GM18951 (cell line): ENCODE data around the gene FAM124A.

Source experiments
- POLR2A ChIP-seq: IDR thresholded peaks from 4 replicates; pipeline ENCODE4 v1.6.1; 2011; ENCODE audit warnings: mild to moderate bottlenecking; ENCODE audit not compliant: insufficient read length, insufficient read depth; ENCODE audit errors: extremely low read depth
- in situ Hi-C: fragments of 300-500 bp; cut with MboI; formaldehyde crosslinking; loops from one replicate; pipeline ENCODE4 v1.12.0; 2022; ENCODE audit warnings: low sequenced_read_pairs, mixed read lengths, inconsistent platforms; ENCODE audit not compliant: unreplicated experiment

Gene FAM124A

DNA sequence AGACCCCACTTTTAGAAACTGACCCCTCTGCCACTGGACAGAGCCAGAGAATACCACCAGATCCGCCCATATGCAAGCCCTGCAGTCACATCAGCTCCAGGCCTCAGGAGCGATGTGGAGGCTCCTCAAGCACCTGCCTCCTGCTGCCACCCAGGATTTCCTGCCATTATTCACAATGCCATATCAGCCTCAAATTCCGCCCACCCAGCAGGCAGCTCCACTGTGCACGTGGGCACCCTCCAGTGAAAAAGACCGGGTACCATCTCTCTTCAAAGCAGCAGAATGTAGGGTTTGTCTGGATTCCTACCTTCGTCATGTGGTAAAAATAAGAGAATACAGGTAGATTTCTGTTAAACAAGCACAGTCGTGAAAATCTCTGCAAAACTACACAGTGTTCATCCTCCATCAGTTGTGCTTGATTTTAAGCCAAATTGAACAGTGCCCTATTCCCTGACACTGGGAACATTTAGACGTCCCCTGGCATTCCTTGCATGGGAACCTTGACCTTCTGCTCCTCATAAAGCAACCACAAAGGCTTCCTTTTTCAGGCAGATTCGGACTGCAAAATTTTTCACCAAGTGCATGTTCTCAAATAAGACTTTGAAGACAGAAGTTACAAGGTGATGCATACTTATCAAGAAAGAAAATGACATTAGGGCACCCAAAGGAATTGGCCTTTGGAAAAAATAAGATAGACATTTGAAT, 56.4 kb downstream of the FAM124A start:
- no peak for TF ChIP-seq POLR2A
- in situ Hi-C loops: no loop called here

DNA sequence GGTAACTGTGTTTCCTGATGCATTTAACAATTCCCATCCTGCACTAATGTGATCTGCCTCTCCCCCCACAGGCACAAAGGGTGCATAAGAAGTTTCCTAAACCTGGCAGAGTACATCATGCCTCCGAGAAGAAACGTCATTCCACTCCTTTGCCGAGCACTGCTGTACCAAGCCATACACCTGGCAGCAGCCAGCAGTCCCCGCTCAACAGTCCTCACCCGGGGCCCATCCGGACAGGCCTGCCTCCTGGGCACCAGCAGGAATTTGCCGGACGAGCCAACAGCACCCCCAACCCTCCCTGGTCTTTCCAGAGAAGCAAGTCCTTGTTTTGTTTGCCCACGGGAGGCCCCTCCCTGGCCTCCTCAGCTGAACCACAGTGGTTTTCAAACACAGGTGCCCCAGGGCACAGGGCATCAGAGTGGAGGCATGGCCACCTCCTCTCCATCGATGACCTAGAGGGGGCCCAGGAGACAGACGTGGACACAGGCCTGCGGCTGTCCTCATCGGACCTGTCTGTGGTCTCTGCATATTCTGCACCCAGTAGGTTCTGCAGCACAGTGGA, 58.3 kb downstream of the FAM124A start:
- TF ChIP-seq POLR2A: no peak
- in situ Hi-C loops: loop anchor here (10.0 kb wide), 1 partner anchor 146 kb away; no protein-coding TSS in a partner anchor

DNA sequence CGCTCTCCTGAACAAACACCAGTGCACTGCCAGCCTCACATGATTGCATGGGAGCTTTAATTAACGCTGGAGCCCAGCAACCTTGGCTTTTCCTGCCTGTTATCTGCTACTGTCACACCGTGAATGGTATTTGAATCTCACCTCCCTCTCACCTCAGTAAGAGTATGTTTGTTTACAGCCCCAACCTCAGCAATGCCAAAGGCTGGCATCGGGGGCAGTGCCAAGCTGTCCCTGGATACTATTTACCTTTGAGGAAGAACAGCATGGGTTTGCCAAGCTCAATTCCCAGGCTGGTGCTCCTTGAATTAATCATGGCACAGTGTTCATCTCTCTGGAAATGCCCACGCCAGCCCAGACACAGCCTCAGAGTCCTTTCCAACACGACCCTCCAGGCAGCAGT, 60.1 kb downstream of the FAM124A start:
- in situ Hi-C loops: loop anchor here (10.0 kb wide), 1 partner anchor 148 kb away; no protein-coding TSS in a partner anchor
- no peak for TF ChIP-seq POLR2A

DNA sequence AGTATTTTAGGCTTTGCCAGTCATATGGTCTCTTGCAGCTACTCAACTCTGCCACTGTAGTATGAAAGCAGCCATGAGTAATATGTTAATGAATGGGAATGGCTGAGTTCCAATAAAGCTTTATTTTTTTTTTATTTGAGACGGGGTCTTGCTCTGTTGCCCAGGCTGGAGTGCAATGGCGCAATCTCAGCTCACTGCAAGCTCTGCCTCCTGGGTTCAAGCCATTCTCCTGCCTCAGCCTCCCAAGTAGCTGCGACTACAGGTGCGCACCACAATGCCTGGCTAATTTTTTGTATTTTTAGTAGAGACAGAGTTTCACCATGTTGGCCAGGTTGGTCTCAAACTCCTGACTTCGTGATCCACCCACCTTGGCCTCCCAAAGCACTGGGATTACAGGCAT, 60.7 kb downstream of the FAM124A start:
- in situ Hi-C loops: loop anchor here (10.0 kb wide), 1 partner anchor 148 kb away; no protein-coding TSS in a partner anchor

DNA sequence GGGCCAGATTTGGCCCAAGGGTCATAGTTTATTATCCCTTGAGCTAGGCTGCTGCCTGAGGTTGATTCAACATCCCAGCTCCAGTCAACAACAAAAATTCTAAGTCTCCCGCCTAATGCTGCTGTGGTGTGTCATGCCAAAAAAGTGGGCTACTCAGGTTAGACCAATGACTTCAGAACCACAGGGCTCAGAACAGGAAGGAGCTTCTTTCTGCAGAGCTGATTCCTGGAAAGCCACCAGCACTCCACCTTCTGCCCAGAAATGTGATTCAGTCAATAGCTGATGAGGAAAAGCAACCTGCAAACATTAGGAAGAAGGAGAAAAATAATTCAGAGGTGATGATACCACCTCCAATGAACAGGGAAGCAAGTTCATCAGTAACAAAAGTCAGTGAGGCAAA, 61.2 kb downstream of the FAM124A start:
- TF ChIP-seq POLR2A: no peak
- in situ Hi-C loops: loop anchor here (10.0 kb wide), 1 partner anchor 149 kb away; no protein-coding TSS in a partner anchor

DNA sequence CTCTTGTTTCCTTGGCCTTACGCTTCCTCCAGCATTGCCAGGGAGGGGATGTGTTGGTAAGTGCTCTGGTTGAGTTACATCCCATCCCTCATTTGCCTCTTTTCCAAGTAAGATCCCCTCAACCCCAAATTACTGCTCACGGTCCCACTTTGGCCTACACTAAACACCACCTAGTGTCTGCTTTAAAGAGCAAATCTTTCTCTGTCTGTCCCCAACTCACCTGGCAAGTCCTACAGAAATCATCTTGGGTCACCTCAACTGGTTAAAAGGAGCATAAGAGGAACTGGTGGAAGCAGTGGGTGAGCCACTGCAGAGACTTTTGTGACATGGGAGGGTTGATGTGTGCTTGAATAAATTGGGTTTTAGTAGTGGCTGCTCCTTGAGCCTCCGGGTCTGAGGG, 62.1 kb downstream of the FAM124A start:
- in situ Hi-C loops: loop anchor here (10.0 kb wide), 1 partner anchor 150 kb away; no protein-coding TSS in a partner anchor
- no peak for TF ChIP-seq POLR2A

DNA sequence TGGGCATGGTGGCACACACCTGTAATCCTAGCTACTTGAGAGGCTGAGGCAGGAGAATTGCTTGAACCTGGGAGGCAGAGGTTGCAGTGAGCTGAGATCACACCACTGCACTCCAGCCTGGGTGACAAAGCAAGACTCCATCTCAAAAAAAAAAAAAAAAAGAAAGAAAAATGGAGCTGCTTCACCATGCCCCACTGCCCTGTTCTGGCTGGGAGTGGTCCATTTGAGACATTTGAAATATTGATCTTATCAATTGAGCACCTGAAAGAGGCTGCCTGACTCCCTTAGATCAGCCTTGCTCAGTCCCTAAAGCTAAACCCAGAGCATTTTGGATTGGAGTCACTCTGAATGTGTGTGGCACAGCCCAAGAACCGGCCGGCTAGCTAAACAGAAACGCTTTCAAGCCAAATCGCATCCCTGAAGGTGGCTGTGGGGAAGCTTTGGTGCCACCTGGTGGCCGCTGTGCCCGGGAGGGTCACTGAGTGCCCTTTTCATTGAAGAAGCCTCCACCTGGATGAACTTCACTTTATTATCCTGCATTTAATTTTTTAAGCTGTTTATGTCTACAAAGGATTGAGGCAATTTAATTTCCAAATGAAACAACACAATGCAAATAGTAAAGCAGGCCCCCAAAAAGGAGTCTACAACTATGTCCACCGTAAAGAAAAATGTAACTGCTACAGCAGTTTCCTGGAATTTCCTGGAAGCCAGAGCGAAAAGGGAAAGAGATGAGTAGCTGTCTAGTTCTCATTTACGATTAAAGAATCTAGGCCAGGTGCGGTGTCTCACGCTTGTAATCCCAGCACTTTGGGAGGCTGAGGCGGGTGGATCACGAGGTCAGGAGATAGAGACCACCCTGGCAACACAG, 64.2 kb downstream of the FAM124A start:
- TF ChIP-seq POLR2A: no peak
- in situ Hi-C loops: loop anchor here (10.0 kb wide), 1 partner anchor 152 kb away; no protein-coding TSS in a partner anchor

DNA sequence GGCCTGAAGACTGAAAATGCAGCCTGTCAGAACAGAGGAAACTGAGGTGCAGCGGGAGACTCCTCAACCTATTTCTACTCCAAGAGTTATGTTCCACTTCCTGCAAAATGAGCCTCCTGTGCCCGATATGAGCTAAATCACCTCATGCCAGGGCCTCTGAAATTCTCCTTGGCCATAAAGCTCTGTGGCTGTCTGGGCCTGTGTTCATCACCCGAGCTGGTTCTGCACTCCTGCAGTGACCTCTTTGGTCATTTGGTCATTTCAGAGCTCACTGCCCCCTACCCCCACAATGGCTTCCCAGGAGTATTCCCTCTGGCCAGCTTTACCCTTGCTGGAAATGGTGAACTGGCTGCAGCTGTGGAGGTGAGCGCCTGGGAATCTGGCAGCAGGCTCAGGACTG, 65.6 kb downstream of the FAM124A start:
- in situ Hi-C loops: loop anchor here (10.0 kb wide), 1 partner anchor 153 kb away; no protein-coding TSS in a partner anchor
- no peak for TF ChIP-seq POLR2A

DNA sequence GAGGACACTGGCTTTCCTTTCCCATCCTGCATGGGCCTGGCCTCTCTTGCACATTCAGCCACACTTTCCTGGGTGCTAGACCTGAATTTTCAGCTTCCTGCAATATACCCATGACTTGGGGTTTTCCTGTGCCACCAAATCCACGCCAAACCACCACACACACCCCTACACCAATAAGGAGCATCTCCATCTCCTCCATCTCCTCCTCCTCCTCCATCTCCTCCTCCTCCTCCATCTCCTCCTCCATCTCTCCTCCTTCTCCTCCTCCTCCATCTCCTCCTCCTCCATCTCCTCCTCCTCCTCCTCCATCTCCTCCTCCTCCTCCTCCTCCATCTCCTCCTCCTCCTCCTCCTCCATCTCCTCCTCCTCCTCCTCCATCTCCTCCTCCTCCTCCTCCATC, 66.1 kb downstream of the FAM124A start:
- in situ Hi-C loops: loop anchor here (10.0 kb wide), 1 partner anchor 153 kb away; no protein-coding TSS in a partner anchor

DNA sequence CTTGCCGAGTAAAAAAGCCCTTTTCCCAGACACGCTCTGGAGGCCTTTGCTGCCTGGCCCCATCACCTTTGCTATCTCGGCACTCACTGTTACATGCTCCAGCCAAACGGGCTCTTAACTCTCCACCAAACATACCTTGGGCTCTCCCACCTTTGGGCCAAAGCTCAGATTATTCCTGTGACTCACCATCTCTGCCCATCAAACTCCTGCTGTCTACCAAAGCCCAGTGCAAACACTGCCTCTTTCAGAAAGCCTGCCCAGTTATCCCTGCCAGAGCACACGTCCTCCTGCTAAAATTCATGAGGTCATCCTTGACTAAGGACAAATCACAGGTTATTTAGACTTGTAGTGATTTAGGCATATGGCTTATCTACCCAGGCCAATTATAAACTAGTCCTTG, 69.1 kb downstream of the FAM124A start:
- no peak for TF ChIP-seq POLR2A
- in situ Hi-C loops: no loop called here

DNA sequence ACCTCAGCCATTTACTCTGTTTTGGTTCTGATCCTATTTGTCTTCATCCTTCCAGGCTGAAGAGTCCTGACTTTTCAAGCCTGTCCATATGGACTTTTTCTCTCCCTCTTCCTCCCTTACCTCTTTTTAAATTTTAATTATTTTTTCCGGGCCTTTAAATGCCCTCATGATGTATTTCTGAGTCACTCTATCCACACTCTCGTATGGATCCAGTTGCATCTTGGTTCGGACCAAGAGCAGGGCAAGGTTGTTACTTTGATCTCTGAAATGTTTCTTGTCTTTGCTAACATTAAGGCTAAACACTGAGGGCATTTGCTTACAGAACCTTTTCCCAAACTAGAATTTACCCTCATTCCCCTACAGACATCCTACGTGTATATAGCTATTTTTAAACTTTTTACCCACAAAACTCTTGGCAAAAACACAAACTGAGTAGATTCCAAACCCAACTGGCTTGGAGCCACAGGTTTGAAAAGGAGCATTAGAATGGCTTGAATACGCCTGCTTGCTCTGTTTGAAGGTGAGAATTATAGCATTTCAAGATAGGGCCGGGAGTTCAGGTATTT, 69.9 kb downstream of the FAM124A start:
- TF ChIP-seq POLR2A: no peak
- in situ Hi-C loops: no loop called here

DNA sequence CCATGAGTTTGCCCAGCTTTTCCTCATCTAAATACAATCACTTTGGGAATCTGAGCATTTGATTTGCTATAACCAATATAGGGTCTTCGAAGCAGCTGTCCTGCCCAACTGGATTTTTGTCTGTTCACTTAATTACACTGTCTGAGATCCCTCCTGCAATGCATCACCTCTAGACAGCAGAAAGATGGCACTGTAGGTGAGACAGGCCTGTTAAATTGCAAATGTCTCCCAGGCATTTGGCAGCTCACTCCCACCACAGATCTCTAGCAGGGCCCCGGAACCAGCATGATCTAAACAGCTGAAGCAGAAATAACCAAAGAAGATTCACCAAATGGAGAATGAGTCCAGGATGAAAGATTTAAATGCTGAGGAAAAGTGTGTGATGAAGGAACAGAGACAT, 75.4 kb downstream of the FAM124A start:
- TF ChIP-seq POLR2A: no peak
- in situ Hi-C loops: no loop called here

DNA sequence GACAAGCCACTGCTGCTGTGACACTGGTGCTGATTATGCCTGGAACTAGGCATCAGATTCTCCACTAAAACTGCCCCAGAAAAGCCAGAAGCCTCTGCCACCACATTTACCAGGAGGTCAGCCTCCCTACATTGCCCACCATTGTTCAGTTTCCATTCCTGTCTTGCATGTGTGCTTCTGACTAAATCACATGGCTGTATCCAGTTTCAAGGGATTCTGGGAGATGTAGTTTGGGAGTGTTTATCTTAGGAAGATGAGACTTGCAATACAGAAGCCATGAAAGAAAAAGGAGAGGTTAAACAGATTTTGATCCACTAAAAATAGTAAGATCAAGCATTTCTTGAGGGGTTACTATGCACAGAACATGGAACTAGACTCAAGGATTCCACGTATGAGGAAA, 76.6 kb downstream of the FAM124A start:
- in situ Hi-C loops: no loop called here
- no peak for TF ChIP-seq POLR2A

DNA sequence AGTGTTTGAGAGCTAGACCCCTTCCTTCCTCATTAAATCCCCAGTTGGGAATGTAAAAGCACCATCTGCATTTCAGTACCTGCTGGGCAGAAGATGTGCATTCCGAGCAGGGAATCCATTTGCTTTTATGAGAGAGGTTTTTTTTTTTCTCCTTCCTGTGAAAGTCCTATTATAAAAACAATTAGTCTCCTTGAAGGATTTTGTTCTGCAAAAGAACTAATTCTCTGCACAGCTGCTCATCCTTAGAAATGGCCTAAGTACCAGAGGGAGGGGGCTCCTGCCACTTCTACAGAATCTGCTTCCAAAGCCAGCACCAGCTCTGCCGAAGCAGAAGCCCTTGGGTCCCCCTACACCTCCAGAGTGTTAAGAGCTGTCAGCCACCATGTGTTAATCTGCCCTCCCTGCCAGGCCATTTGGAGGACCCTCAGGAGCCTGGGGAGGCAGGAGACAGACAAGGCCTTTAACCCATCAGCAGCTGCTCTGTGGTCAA, 80.9 kb downstream of the FAM124A start:
- in situ Hi-C loops: no loop called here
- TF ChIP-seq POLR2A: no peak
